ENCODE measurements around the gene SCN7A.

The SCN7A gene

GRCh38 chr2:166451468-166451867, 42.6 kb downstream of the SCN7A start:
- no peak for DNase-seq

GRCh38 chr2:166449439-166449838, 44.6 kb downstream of the SCN7A start:
- no peak for DNase-seq

- DNase-seq: no peak
These were observed 45.9 kb downstream of the SCN7A start for GRCh38 chr2:166448106-166448505.

- no peak for DNase-seq
These were observed 49.7 kb downstream of the SCN7A start for GRCh38 chr2:166444306-166444705.

GRCh38 chr2:166440313-166440712, 53.7 kb downstream of the SCN7A start:
- DNase-seq: no peak

- no peak for DNase-seq
These were observed 55.0 kb downstream of the SCN7A start for GRCh38 chr2:166439078-166439477.

GRCh38 chr2:166436976-166437375, 57.1 kb downstream of the SCN7A start:
- DNase-seq: no peak

- no peak for DNase-seq
These were observed 57.9 kb downstream of the SCN7A start for GRCh38 chr2:166436189-166436588.

- no peak for DNase-seq
These were observed 59.6 kb downstream of the SCN7A start for GRCh38 chr2:166434491-166434890.

- no peak for DNase-seq
These were observed 60.6 kb downstream of the SCN7A start for GRCh38 chr2:166433457-166433856.

GRCh38 chr2:166432331-166432730, 61.7 kb downstream of the SCN7A start:
- DNase-seq: no peak

GRCh38 chr2:166424841-166425240, 69.2 kb downstream of the SCN7A start:
- DNase-seq: no peak

- peak; percentile 32 for DNase-seq
These were observed 74.5 kb downstream of the SCN7A start for GRCh38 chr2:166419616-166419934.

- no peak for DNase-seq
These were observed 75.0 kb downstream of the SCN7A start for GRCh38 chr2:166418853-166419615.

GRCh38 chr2:166417669-166418068, 76.4 kb downstream of the SCN7A start:
- peak; percentile 30 for DNase-seq

- DNase-seq: no peak
These were observed 80.8 kb downstream of the SCN7A start for GRCh38 chr2:166413255-166413654.

GRCh38 chr2:166411473-166412230, 82.4 kb downstream of the SCN7A start:
- no peak for DNase-seq

GRCh38 chr2:166410828-166411472, 83.1 kb downstream of the SCN7A start:
- no peak for DNase-seq

- DNase-seq: peak; percentile 7
These were observed 86.3 kb downstream of the SCN7A start for GRCh38 chr2:166407746-166408145.

GRCh38 chr2:166406374-166406773, 87.7 kb downstream of the SCN7A start:
- no peak for DNase-seq

- DNase-seq: no peak
These were observed 88.5 kb downstream of the SCN7A start for GRCh38 chr2:166405569-166405926.

GRCh38 chr2:166404831-166405568, 89.0 kb downstream of the SCN7A start:
- DNase-seq: no peak

GRCh38 chr2:166394245-166394644, 99.8 kb downstream of the SCN7A start:
- no peak for DNase-seq

Measured in RPMI8226 (cell line).